Panc1 (cell line): Measurements from ENCODE around the gene CORO2B.

ENCODE experiments used
- POLR2AphosphoS5 ChIP-seq: IDR thresholded peaks from 2 replicates; pipeline ENCODE4 v1.6.1; 2012; ENCODE audit warnings: mild to moderate bottlenecking, low read depth, low read length, moderate library complexity
- TF ChIP-seq, protein P1 (sequence below): fragments of 450-650 bp; IDR thresholded peaks from 2 replicates; pipeline ENCODE4 v1.5.1; 2017; ENCODE audit warnings: mild to moderate bottlenecking

- TF ChIP-seq, protein P1, sequence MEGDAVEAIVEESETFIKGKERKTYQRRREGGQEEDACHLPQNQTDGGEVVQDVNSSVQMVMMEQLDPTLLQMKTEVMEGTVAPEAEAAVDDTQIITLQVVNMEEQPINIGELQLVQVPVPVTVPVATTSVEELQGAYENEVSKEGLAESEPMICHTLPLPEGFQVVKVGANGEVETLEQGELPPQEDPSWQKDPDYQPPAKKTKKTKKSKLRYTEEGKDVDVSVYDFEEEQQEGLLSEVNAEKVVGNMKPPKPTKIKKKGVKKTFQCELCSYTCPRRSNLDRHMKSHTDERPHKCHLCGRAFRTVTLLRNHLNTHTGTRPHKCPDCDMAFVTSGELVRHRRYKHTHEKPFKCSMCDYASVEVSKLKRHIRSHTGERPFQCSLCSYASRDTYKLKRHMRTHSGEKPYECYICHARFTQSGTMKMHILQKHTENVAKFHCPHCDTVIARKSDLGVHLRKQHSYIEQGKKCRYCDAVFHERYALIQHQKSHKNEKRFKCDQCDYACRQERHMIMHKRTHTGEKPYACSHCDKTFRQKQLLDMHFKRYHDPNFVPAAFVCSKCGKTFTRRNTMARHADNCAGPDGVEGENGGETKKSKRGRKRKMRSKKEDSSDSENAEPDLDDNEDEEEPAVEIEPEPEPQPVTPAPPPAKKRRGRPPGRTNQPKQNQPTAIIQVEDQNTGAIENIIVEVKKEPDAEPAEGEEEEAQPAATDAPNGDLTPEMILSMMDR, result no peak
- TF ChIP-seq POLR2AphosphoS5, result no peak
These were observed 73.2 kb downstream of the CORO2B start for GRCh38 chr15:68651916-68652525.
